NCI-H1092 treated with DMSO at 0.1 percent for 48 hours (cell line): ENCODE measurements around the gene FAM98C.
"Not testable (repeated sequence)": the region's sequence is repeated elsewhere in the genome, so short reads cannot be mapped to it uniquely, and the experiment has no call there.

Experiments
- DNase-seq: peaks from one replicate; lab custom pipeline; 2025; lab: John Stamatoyannopoulos, UW

Gene FAM98C

DNA sequence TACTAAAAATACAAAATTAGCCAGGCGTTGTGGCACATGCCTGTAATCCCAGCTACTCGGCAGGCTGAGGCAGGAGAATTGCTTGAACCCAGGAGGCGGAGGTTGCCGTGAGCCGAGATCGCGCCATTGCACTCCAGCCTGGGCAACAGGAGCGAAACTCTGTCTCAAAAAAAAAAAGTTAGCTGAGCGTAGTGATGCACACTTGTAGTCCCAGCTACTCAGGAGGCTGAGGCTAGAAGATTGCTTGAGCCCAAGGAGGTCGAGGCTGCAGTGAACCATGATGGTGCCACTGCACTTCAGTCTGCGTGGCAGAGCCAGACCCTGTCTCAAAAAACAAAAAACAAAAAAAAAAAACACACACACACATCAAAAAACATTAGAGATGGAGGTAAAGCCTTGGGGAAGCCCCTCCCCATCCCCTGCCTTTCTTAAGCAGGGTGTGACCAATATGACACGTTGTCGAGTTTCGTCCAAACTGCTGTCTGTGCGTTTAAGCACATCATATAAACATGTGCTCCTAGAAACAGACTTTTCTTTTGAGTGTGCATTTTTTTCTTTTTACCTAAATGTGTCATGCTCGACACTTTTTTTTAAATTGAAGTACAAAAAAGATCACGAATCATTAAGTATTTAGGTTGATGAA lies 24.3 kb downstream of the FAM98C start:
- DNase-seq, result not testable (repeated sequence)

DNA sequence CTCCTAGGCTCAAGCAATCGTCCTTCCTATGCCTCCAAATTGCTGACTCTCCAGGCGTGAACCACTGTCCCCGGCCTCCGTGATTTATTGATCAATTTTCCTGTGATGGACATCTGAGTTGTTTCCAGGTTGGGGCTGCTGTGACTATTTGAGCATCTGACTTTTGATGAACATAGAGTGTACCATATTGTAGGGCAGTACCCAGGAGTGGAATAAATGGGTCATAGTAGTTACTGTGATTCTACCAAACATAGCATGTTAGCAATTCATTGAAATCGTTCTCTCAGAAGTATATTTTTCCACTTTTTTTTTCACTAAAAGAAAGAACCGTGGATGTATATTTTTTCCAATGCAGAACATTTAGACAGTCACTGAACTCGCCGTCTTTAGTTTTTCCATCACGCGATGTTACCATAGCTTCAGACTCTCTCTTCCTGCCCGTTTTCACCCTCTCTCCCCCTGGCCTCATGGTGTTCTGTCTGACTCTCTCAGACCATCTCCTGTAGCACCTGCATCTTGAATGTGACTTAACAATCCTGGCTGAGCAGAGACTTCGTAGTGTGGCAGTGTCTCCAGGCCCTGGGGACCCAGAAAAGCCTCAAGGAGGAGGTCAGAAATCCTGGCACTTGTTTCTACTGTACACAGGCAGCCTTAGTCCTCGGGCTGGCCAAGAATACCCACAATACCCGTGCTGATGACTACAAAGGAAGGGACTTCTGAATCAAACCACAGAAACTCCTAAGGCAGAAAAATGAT lies 26.3 kb downstream of the FAM98C start:
- no peak for DNase-seq

DNA sequence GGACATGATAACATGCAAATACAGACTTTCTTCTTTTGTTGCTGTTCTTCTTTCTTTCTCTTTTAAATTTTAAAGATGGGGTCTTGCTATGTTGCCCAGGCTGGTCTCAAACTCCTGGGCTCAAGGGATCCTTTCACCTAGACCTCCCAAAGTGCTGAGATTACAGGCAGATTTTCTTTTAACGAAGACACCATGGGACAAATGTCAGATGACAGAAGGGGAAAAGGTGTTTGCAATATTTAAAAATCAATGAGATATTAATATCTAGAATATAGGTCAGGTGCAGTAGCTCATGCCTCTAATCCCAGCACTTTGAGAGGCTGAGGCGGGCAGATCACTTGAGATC lies 26.9 kb downstream of the FAM98C start:
- no peak for DNase-seq

GRCh38 chr19:38430931-38431330 lies 28.0 kb downstream of the FAM98C start:
- DNase-seq, result no peak

DNA sequence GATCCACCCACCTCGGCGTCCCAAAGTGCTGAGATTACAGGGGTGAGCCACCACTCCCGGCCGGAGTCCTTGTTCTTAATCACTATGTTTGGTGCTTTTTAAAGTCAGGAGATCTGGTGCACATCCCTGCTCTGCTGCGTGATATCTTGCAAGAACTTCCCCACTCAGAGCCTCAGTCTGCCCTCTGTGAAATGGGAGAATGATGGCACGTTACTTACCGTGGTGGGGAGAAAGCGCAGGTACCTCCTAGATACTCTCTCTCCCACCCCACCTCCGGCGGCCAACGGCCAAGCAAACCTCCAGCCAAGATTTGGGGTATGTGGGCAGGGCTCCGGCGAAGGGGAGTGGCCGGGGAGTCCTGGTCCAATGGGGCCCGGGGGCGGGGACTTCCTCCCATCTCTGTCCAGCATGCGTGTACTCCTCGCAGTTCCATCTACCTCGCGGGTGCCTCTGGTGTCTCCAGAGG lies 30.4 kb downstream of the FAM98C start, which contains the start of gene RYR1:
Gene RYR1, plus strand, starts transcription at position 424 of the 466 bp plus-strand sequence. CDS start 139 bp downstream, outside the sequence.
- DNase-seq, result no peak

DNA sequence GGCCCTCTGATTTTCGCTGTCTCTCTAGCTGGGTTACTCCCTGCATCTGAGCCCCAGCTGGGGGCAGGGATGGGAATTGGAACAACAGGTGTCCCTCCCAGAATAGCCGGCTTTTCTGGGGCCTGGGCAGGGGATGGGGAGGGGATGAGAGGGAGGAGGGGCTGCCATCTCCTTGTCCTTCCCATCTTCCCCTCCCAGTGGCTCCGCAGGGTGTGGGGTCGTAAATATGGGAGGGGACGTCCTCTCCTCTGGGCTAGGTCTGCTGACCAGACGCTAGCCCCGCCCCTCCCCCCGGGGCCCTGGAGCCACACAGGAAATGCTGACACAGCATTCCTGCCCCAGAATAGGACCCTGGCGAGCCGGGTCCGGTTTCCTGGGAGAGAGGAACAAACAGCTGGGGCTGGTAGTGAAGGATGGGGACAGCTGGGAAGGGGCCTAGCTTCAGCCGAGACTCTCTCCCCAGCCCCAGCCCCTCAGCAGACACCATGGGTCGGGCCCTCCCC lies 31.7 kb downstream of the FAM98C start:
- DNase-seq, result no peak

DNA sequence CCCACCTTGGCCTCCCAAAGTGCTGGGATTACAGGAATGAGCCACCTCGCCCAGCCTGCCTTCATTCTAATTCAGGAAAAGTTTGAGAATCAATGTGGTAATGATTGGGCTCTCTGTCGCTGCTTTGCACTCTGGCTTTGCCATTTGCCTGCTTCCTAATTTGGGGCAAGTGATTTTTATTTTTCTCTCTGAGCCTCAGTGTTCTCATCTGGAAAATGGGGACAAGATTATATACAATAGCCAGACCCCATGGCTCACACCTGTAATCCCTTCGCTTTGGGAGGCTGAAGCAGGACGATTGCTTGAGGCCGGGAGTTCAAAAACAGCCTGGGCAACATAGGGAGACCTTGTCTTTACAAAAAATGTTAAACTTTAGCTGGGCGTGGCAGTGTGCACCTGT lies 34.4 kb downstream of the FAM98C start:
- DNase-seq, result no peak

- DNase-seq, result no peak
These were observed 35.0 kb downstream of the FAM98C start for GRCh38 chr19:38437917-38438316.

- DNase-seq, result no peak
These were observed 37.7 kb downstream of the FAM98C start for GRCh38 chr19:38440592-38440991.

DNA sequence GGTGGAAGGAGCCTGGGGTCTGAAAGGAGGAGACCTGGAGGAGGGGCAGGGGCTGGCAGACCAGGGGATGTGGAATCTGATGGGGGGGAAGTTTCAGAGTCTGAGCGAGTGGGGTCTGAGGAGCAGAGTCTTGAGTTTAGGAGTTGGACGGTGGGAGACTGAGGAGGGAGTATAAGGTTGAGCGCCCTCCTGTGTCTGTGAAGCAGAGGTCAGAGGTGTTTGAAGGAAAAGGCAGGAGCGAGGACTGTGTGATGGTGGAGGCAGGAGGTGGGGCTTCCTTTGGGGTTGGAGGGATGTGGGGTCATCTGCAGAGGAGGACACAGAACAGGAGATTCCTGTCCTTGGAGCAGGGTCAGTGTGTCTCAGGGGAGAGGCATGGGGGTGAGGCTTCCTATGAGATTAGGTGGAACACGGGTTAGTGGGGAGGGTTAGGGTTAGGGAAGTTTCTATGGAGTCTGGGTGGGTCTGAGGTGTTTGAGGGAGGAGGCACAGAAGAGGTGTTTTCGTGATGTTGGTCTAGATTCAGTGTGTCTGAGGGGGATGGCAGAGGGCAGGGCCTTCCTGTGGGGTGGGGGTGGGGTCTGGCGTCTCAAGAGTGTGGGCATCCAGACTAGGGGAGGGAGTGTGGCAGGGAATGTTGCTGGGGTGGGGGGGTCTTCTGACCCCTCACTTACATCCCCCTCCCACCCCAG lies 38.9 kb downstream of the FAM98C start:
- no peak for DNase-seq

DNA sequence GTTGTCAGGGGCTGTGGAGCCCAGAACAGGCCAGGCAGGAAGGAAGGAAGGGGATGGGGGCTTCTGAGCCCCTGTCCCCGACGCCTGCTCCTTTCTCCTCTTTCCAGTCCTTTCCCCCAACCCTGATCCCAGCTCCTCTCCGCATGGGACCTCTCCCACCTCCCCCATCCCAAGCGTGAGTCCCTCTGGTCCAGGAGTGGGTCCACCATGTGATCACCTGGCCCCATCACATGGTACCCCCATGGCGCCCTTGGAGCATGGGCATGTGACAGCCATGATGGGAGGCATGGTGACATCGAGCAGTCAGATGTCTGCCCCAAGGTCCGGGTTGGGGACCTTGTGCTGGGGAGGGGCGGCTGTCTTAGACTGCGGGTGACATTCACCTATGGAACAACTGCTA lies 39.8 kb downstream of the FAM98C start:
- DNase-seq, result no peak

- no peak for DNase-seq
These were observed 40.6 kb downstream of the FAM98C start for GRCh38 chr19:38443458-38443999.

DNA sequence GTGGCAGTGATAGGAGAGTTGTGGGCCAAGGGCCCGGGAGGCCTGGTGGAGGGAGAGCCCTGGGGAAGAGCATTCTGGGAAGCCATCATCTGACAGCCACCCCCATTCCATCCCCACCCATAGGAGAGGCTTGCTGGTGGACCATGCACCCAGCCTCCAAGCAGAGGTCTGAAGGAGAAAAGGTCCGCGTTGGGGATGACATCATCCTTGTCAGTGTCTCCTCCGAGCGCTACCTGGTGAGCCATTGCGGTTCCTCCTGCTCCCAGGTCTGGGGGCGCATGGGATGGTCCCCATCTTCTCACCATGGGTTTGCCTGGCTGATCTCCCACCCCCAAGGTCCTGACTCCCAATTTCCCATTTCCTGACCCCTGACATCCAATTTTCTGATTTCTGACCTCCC lies 41.1 kb downstream of the FAM98C start:
- DNase-seq, result no peak

DNA sequence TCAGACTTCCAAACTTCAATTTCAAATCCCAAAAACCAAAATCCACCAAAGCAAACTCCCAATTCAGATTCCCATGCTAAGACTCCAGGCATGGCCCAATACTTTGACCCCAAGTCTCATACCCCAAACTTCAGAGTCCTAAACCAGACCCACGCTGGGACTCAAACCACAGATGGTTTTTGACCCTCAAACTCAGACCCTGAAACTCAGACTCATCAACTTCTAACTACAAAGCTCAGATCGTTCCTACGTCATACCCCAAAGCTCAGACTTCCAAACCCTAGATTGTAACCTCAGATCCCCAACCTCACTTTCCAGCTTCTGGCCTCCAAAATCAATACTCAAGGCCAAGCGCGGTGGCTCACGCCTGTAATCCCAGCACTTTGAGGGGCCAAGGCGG lies 42.5 kb downstream of the FAM98C start:
- DNase-seq, result no peak

- no peak for DNase-seq
These were observed 45.3 kb downstream of the FAM98C start for GRCh38 chr19:38448225-38448624.

- no peak for DNase-seq
These were observed 46.6 kb downstream of the FAM98C start for GRCh38 chr19:38449518-38449917.

- DNase-seq, result no peak
These were observed 48.1 kb downstream of the FAM98C start for GRCh38 chr19:38451036-38451435.

DNA sequence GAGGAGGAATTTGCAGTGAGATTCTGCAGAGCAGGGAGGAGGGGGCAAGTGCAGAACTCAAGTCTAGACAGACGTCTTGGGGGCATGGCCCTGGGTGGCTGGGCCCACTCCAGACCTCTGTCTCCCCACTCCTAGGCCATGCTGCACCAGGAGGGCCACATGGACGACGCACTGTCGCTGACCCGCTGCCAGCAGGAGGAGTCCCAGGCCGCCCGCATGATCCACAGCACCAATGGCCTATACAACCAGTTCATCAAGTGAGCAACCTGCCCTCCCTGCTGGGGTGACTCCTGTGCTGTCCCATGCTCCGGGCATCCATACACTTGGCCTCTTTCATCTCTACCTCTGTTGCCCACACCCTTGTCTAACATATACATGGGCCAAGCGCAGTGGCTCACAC lies 48.7 kb downstream of the FAM98C start:
- no peak for DNase-seq

GRCh38 chr19:38452430-38453366 lies 49.8 kb downstream of the FAM98C start:
- no peak for DNase-seq

DNA sequence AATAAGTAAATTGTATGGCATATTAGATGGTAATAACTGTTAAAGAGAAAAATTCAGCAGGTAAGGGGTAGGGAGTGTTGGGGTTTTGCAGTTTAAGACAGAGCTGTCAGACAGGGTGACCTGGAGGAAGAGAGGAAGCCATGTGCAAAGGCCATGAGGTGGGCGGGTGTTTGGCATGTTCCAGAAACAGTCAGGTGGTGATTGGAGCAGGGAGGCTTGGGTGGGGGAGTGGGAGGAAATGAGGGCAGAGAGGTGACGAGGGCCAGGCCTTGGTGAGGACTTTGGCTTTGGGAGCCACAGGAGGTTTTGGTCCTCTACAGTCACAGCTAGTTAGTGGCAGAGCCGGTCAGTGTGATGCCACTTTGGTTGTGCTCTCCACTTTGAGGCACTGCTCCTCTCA lies 50.7 kb downstream of the FAM98C start:
- no peak for DNase-seq

DNA sequence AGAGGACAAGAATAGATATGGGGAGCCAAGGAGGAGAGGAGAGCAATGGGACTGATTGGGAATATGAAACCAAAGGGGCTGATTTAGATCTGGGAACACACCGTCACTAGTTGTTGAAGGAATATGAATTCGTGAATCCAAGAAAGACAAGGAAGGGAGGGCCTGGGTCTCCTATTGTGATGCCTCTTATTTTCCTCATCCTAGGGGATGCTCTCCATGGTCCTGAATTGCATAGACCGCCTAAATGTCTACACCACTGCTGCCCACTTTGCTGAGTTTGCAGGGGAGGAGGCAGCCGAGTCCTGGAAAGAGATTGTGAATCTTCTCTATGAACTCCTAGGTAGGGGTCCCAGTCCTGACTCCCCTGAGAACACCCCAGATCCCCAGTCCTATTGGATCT lies 52.1 kb downstream of the FAM98C start:
- no peak for DNase-seq
